IMR-90 (cell line): Measurements from ENCODE around the gene CMAS. TPM values are rescaled to one million over a fixed set of nuclear protein-coding genes. Genes with fewer than 3 reads are reported as not detected.

Source experiments
- ATAC-seq: fragments of 200-7000 bp; cut with Tn5 transposase; 2 replicates; pipeline ENCODE4 v1.9.1; 2020; ENCODE audit warnings: low read depth, mild to moderate bottlenecking, moderate library complexity
- BruUV-seq: library from RNA; stranded (reverse); fragments of 400-500 nt; replicated peaks from 2 replicates; lab custom pipeline; 2021; lab: Mats Ljungman, UMichigan
- CTCF ChIA-PET: fragments of 300-600 bp; formaldehyde crosslinking; extraction: SDS; loops from one replicate; lab custom pipeline; 2021; ENCODE audit warnings: antibody characterized with exemption; lab: Yijun Ruan, JAX
- POLR2A ChIA-PET: fragments of 300-600 bp; sonication (Branson Sonifier 250); formaldehyde crosslinking; loops from one replicate; lab custom pipeline; 2022; ENCODE audit warnings: antibody characterized with exemption; ENCODE audit not compliant: unreplicated experiment; lab: Charles Lee
- DNase-seq: peaks from one replicate; pipeline ENCODE4 v3.0.0; 2013
- H2AFZ ChIP-seq: replicated peaks from 2 replicates; pipeline ENCODE3; 2013; ENCODE audit warnings: low read length, mild to moderate bottlenecking; ENCODE audit not compliant: poor library complexity
- H2AK5ac ChIP-seq: 2 replicates; pipeline ENCODE4 v1.6.1; 2013; ENCODE audit warnings: low read depth, low read length, inconsistent platforms
- H2AK9ac ChIP-seq: replicated peaks from 2 replicates; pipeline ENCODE3; 2013; ENCODE audit warnings: mild to moderate bottlenecking, low read depth, low read length, moderate library complexity; ENCODE audit not compliant: poor library complexity
- H2BK120ac ChIP-seq: 2 replicates; pipeline ENCODE4 v1.6.1; 2013; ENCODE audit warnings: low read depth, low read length, inconsistent platforms
- H2BK15ac ChIP-seq: 3 replicates; pipeline ENCODE4 v1.6.1; 2013; ENCODE audit warnings: low read depth, low read length, inconsistent platforms
- H2BK20ac ChIP-seq: 2 replicates; pipeline ENCODE4 v1.6.1; 2013; ENCODE audit warnings: low read depth, mild to moderate bottlenecking, inconsistent platforms, low read length, moderate library complexity
- H2BK5ac ChIP-seq: 2 replicates; pipeline ENCODE4 v1.6.1; 2013; ENCODE audit warnings: mild to moderate bottlenecking, low read depth, low read length, inconsistent platforms; ENCODE audit not compliant: poor library complexity, severe bottlenecking
- H3K14ac ChIP-seq: replicated peaks from 2 replicates; pipeline ENCODE4 v1.6.1; 2013; ENCODE audit warnings: low read depth, low read length, inconsistent platforms
- H3K18ac ChIP-seq: 2 replicates; pipeline ENCODE4 v1.6.1; 2013; ENCODE audit warnings: low read depth, low read length, control low read depth
- H3K23ac ChIP-seq: 2 replicates; pipeline ENCODE4 v1.6.1; 2013; ENCODE audit warnings: low read depth, low read length, inconsistent platforms
- H3K27ac ChIP-seq: 2 replicates; pipeline ENCODE4 v1.5.1; 2013; ENCODE audit warnings: mild to moderate bottlenecking, control low read depth, low read length; ENCODE audit not compliant: insufficient read depth
- H3K27me3 ChIP-seq: 2 replicates; pipeline ENCODE4 v1.6.1; 2013; ENCODE audit warnings: low read length; ENCODE audit not compliant: control insufficient read depth, insufficient read depth
- H3K36me3 ChIP-seq: 2 replicates; pipeline ENCODE4 v1.6.1; 2013; ENCODE audit warnings: low read length, mixed read lengths; ENCODE audit not compliant: control insufficient read depth, insufficient read depth
- H3K4ac ChIP-seq: 2 replicates; pipeline ENCODE4 v1.6.1; 2013; ENCODE audit warnings: low read depth, low read length, inconsistent platforms
- H3K4me1 ChIP-seq: 2 replicates; pipeline ENCODE4 v1.6.1; 2013; ENCODE audit warnings: low read length, mixed read lengths; ENCODE audit not compliant: control insufficient read depth, insufficient read depth
- H3K4me2 ChIP-seq: 2 replicates; pipeline ENCODE4 v1.6.1; 2013; ENCODE audit warnings: low read depth, mild to moderate bottlenecking, control low read depth, low read length, moderate library complexity
- H3K4me3 ChIP-seq: 2 replicates; pipeline ENCODE4 v1.5.1; 2013; ENCODE audit warnings: low read depth, mild to moderate bottlenecking, control low read depth, low read length, moderate library complexity; ENCODE audit not compliant: insufficient read depth
- H3K56ac ChIP-seq: 2 replicates; pipeline ENCODE4 v1.6.1; 2013; ENCODE audit warnings: low read length, inconsistent platforms; ENCODE audit not compliant: insufficient read depth; ENCODE audit errors: extremely low read depth
- H3K79me1 ChIP-seq, 2 experiments: 2 replicates each; pipeline ENCODE4 v1.6.1; 2013; ENCODE audit warnings: low read length in 2 of 2, inconsistent platforms in 1 of 2, low read depth in 1 of 2
- H3K9ac ChIP-seq: 2 replicates; pipeline ENCODE4 v1.6.1; 2013; ENCODE audit warnings: low read depth, low read length, control low read depth
- H3K9me1 ChIP-seq: 2 replicates; pipeline ENCODE4 v1.6.1; 2013; ENCODE audit warnings: low read length, inconsistent platforms; ENCODE audit not compliant: insufficient read depth
- H3K9me3 ChIP-seq: 2 replicates; pipeline ENCODE4 v1.6.1; 2013; ENCODE audit warnings: low read length; ENCODE audit not compliant: control insufficient read depth, insufficient read depth
- H4K20me1 ChIP-seq: 2 replicates; pipeline ENCODE4 v1.6.1; 2013; ENCODE audit warnings: low read length, inconsistent platforms; ENCODE audit not compliant: insufficient read depth
- H4K5ac ChIP-seq: 2 replicates; pipeline ENCODE4 v1.6.1; 2013; ENCODE audit warnings: mild to moderate bottlenecking, low read depth, low read length, control low read depth
- H4K8ac ChIP-seq, 2 experiments: 2 replicates each; pipeline ENCODE4 v1.6.1; 2013; ENCODE audit warnings: low read depth in 2 of 2, low read length in 2 of 2, control low read depth in 1 of 2, inconsistent platforms in 1 of 2
- H4K91ac ChIP-seq: 2 replicates; pipeline ENCODE4 v1.6.1; 2013; ENCODE audit warnings: low read depth, low read length, inconsistent platforms; ENCODE audit not compliant: insufficient read depth
- BHLHE40 ChIP-seq: fragments of 150-350 bp; IDR thresholded peaks from 2 replicates; pipeline ENCODE4 v1.6.1; 2016; ENCODE audit warnings: mild to moderate bottlenecking, low read depth, low read length
- CEBPB ChIP-seq: IDR thresholded peaks from 2 replicates; pipeline ENCODE4 v1.6.1; 2012; ENCODE audit warnings: low read depth, low read length, improper control_type of control experiment
- CHD1 ChIP-seq: IDR thresholded peaks from 2 replicates; pipeline ENCODE4 v1.6.1; 2012; ENCODE audit warnings: low read depth, low read length, improper control_type of control experiment
- FOS ChIP-seq: fragments of 150-350 bp; IDR thresholded peaks from 2 replicates; pipeline ENCODE4 v1.6.1; 2016; ENCODE audit warnings: low read depth, low read length
- MAFK ChIP-seq: IDR thresholded peaks from 2 replicates; pipeline ENCODE4 v1.6.1; 2012; ENCODE audit warnings: low read depth, low read length, improper control_type of control experiment
- MAZ ChIP-seq: IDR thresholded peaks from 2 replicates; pipeline ENCODE4 v1.6.1; 2012; ENCODE audit warnings: low read depth, mild to moderate bottlenecking, low read length, improper control_type of control experiment, moderate library complexity, borderline replicate concordance
- NFE2L2 ChIP-seq: fragments of 150-350 bp; IDR thresholded peaks from 2 replicates; pipeline ENCODE4 v1.6.1; 2016; ENCODE audit warnings: low read depth, mild to moderate bottlenecking, low read length
- POLR2A ChIP-seq: IDR thresholded peaks from 2 replicates; pipeline ENCODE4 v1.6.1; 2012; ENCODE audit warnings: mild to moderate bottlenecking, low read depth, low read length
- RAD21 ChIP-seq: IDR thresholded peaks from 2 replicates; pipeline ENCODE4 v1.6.1; 2012; ENCODE audit warnings: low read length, improper control_type of control experiment
- RCOR1 ChIP-seq: IDR thresholded peaks from 2 replicates; pipeline ENCODE4 v1.6.1; 2012; ENCODE audit warnings: mild to moderate bottlenecking, low read length, improper control_type of control experiment; ENCODE audit not compliant: insufficient replicate concordance
- RFX5 ChIP-seq: IDR thresholded peaks from 2 replicates; pipeline ENCODE4 v1.8.0; 2012; ENCODE audit warnings: low read depth, mild to moderate bottlenecking, low read length, moderate library complexity
- SMC3 ChIP-seq: fragments of 150-350 bp; IDR thresholded peaks from 2 replicates; pipeline ENCODE4 v1.6.1; 2016; ENCODE audit warnings: low read depth, mild to moderate bottlenecking, antibody characterized with exemption, low read length, moderate library complexity
- dilution Hi-C: fragments of 300-500 bp; cut with HindIII; formaldehyde crosslinking; loops from one replicate; pipeline ENCODE4 v1.14.3; 2018; ENCODE audit warnings: low sequenced_read_pairs; ENCODE audit not compliant: unreplicated experiment
- in situ Hi-C: fragments of 300-500 bp; cut with MboI; formaldehyde crosslinking; loops from 3 replicates; pipeline ENCODE4 v1.14.3; 2019; ENCODE audit warnings: low sequenced_read_pairs, inconsistent platforms, mixed read lengths
- intact Hi-C: fragments of 100-400 bp; cut with micrococcal nuclease; formaldehyde crosslinking; loops from 2 replicates; pipeline ENCODE4 v1.10.0; 2022
- polyA plus RNA-seq, 3 experiments: library from polyadenylated mRNA; depleted of rRNA; stranded (reverse); fragments of >200 nt; gene quantifications; 2 replicates each; pipeline ENCODE4 v1.2.3, GENCODE V29; 2012; ENCODE audit warnings: low replicate concordance in 1 of 3
- total RNA-seq: library from RNA; depleted of rRNA; stranded (reverse); fragments of >200 nt; gene quantifications from 2 replicates; pipeline ENCODE4 v1.2.3, GENCODE V29; 2012
- TF ChIP-seq, protein P1 (sequence below): fragments of 150-350 bp; IDR thresholded peaks from 2 replicates; pipeline ENCODE4 v1.6.1; 2017; ENCODE audit warnings: mild to moderate bottlenecking, antibody characterized with exemption, low read length, low read depth
- TF ChIP-seq, protein P2 (sequence below): conservative IDR thresholded peaks from 2 replicates; pipeline ENCODE4 v1.5.1; 2012; ENCODE audit warnings: mild to moderate bottlenecking, low read depth, low read length, improper control_type of control experiment

Gene CMAS
- total and polyA plus RNA-seq, 2 of the 4 experiments (the other 2 are of a cell fraction): 9.5 to 26.8 TPM

GRCh38 chr12:22032732-22033131, 13.3 kb upstream of the CMAS start:
- H4K5ac ChIP-seq: no peak overlapping the region
- in situ Hi-C loops (no loop called here), dilution Hi-C loops (no loop called here), intact Hi-C loops (no loop called here)
- H3K14ac ChIP-seq: no peak overlapping the region
- H2AK9ac ChIP-seq: no peak overlapping the region
- no TSS peak for BruUV-seq
- no peak for ATAC-seq
- H3K4me1 ChIP-seq: peaks cover 3% of the 10 kb centered on the region; the same call in 1 of the 2 replicates
- H4K8ac ChIP-seq: no peak overlapping the region
- no peak overlapping the region for H2BK15ac ChIP-seq
- H2AFZ ChIP-seq: no peak overlapping the region
- no peaks in the 10 kb centered on the region for H3K79me1 ChIP-seq
- H4K91ac ChIP-seq: no peak overlapping the region
- CTCF ChIA-PET: interaction anchor here (0.6 kb wide), 1 partner anchor 50 kb away, joined by 4 read pairs; no protein-coding TSS in a partner anchor
- no peak overlapping the region for H3K9ac ChIP-seq
- H4K20me1 ChIP-seq: no peaks in the 10 kb centered on the region
- TF ChIP-seq RFX5 (no peak), CEBPB (no peak), SMC3 (no peak), MAFK (no peak), RCOR1 (no peak), MAZ (no peak), NFE2L2 (no peak), POLR2A (no peak), FOS (no peak), RAD21 (no peak), CHD1 (no peak), BHLHE40 (no peak)
- TF ChIP-seq, protein P1, sequence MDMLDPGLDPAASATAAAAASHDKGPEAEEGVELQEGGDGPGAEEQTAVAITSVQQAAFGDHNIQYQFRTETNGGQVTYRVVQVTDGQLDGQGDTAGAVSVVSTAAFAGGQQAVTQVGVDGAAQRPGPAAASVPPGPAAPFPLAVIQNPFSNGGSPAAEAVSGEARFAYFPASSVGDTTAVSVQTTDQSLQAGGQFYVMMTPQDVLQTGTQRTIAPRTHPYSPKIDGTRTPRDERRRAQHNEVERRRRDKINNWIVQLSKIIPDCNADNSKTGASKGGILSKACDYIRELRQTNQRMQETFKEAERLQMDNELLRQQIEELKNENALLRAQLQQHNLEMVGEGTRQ: no peak
- TF ChIP-seq, protein P2, sequence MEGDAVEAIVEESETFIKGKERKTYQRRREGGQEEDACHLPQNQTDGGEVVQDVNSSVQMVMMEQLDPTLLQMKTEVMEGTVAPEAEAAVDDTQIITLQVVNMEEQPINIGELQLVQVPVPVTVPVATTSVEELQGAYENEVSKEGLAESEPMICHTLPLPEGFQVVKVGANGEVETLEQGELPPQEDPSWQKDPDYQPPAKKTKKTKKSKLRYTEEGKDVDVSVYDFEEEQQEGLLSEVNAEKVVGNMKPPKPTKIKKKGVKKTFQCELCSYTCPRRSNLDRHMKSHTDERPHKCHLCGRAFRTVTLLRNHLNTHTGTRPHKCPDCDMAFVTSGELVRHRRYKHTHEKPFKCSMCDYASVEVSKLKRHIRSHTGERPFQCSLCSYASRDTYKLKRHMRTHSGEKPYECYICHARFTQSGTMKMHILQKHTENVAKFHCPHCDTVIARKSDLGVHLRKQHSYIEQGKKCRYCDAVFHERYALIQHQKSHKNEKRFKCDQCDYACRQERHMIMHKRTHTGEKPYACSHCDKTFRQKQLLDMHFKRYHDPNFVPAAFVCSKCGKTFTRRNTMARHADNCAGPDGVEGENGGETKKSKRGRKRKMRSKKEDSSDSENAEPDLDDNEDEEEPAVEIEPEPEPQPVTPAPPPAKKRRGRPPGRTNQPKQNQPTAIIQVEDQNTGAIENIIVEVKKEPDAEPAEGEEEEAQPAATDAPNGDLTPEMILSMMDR: no peak
- H2AK5ac ChIP-seq: no peak overlapping the region
- no peaks in the 10 kb centered on the region for H3K9me3 ChIP-seq
- no peak overlapping the region for H2BK20ac ChIP-seq
- no peak overlapping the region for H3K23ac ChIP-seq
- no peak overlapping the region for H3K27ac ChIP-seq
- no peak overlapping the region for H3K4me2 ChIP-seq
- no peaks in the 10 kb centered on the region for H3K27me3 ChIP-seq
- no peak overlapping the region for H3K4me3 ChIP-seq
- no peaks in the 10 kb centered on the region for H3K9me1 ChIP-seq
- no peak for DNase-seq
- no peaks in the 10 kb centered on the region for H3K36me3 ChIP-seq
- H3K18ac ChIP-seq: no peak overlapping the region
- no peak overlapping the region for H2BK120ac ChIP-seq
- POLR2A ChIA-PET: no interaction called here
- H3K56ac ChIP-seq: no peak overlapping the region
- no peak overlapping the region for H3K4ac ChIP-seq
- H2BK5ac ChIP-seq: no peak overlapping the region
